AG04450 (cell line): ENCODE results near the gene ABCB8. TPM values are rescaled to one million over a fixed set of nuclear protein-coding genes. Genes with fewer than 3 reads are reported as not detected.
"Not testable (repeated sequence)": the region's sequence is repeated elsewhere in the genome, so short reads cannot be mapped to it uniquely, and the experiment has no call there.

Experiments used
- CTCF ChIA-PET: fragments of 300-600, 350-600 bp; formaldehyde crosslinking; extraction: SDS; loops from one replicate; lab custom pipeline; 2022; ENCODE audit warnings: antibody characterized with exemption, inconsistent platforms; lab: Charles Lee
- POLR2A ChIA-PET: fragments of 350-600 bp; formaldehyde crosslinking; extraction: SDS; loops from one replicate; lab custom pipeline; 2021; ENCODE audit warnings: antibody characterized with exemption, inconsistent platforms; lab: Yijun Ruan, JAX
- DNase-seq: peaks from one replicate; pipeline ENCODE4 v3.0.0-alpha.2; 2011; ENCODE audit warnings: low read depth, low spot score
- H3K27ac ChIP-seq: one replicate; pipeline ENCODE4 v1.5.1; 2012; ENCODE audit warnings: low read depth, low read length, control low read depth
- H3K27me3 ChIP-seq: one replicate; pipeline ENCODE4 v1.6.0; 2012; ENCODE audit warnings: low read length; ENCODE audit not compliant: control insufficient read depth, insufficient read depth
- H3K4me3 ChIP-seq: 2 replicates; pipeline ENCODE4 v1.5.1; 2011; ENCODE audit warnings: mild to moderate bottlenecking, low read depth, low read length, control low read depth
- H3K9me3 ChIP-seq: 2 replicates; pipeline ENCODE4 v1.5.1; 2012; ENCODE audit warnings: low read length; ENCODE audit not compliant: control insufficient read depth, insufficient read depth
- CTCF ChIP-seq: IDR thresholded peaks from 2 replicates; pipeline ENCODE4 v1.5.1; 2011; ENCODE audit warnings: low read depth, low read length, control low read depth, inconsistent platforms
- polyA plus RNA-seq: library from polyadenylated mRNA; depleted of rRNA; stranded (reverse); fragments of >200 nt; gene quantifications from 2 replicates; pipeline ENCODE4 v1.2.3, GENCODE V29; 2011

The ABCB8 gene
- polyA plus RNA-seq, 1 experiment, result 10.7 TPM

- Histone ChIP-seq H3K27me3 (peaks cover 40% of the 10 kb centered on the region), H3K9me3 (no peaks in the 10 kb centered on the region; the same call in 1 of the 2 replicates), H3K4me3 (no peak overlapping the region), H3K27ac (no peak overlapping the region)
- CTCF ChIA-PET, result no interaction called here
- no peak for DNase-seq
- POLR2A ChIA-PET, result no interaction called here
- no peak for TF ChIP-seq CTCF
Observed at GRCh38 chr7:151023232-151023631, 5.0 kb upstream of the ABCB8 start.

- CTCF ChIA-PET, result interaction anchor here (0.6 to 0.7 kb wide), 2 partner anchors 41 to 61 kb away, joined by 3 to 10 read pairs; no protein-coding TSS in a partner anchor
- no peak for DNase-seq
- POLR2A ChIA-PET, result no interaction called here
- H3K9me3 ChIP-seq, result no peaks in the 10 kb centered on the region
- no peak within 1 kb of the TSS for H3K4me3 ChIP-seq
- no peak for TF ChIP-seq CTCF
- H3K27me3 ChIP-seq, result peaks cover 30% of the 10 kb centered on the region
- H3K27ac ChIP-seq, result no peak within 1 kb of the TSS
Observed at GRCh38 chr7:151024435-151025056, 3.7 kb upstream of the ABCB8 start, which contains the start of gene ATG9B. Gene ATG9B (minus strand): TSS chr7:151024494. CDS start chr7:151024423, 71 bp downstream.

GRCh38 chr7:151025924-151026671 lies 2.2 kb upstream of the ABCB8 start:
- no peak for DNase-seq

GRCh38 chr7:151026771-151027727 lies 1.2 kb upstream of the ABCB8 start:
- POLR2A ChIA-PET, DNase-seq, H3K4me3 ChIP-seq, H3K27ac ChIP-seq, H3K9me3 ChIP-seq, H3K27me3 ChIP-seq: not testable (repeated sequence)
- CTCF ChIA-PET, result interaction anchor here (1.4 kb wide), 2 partner anchors 8 to 9 kb away, joined by 6 to 13 read pairs; no protein-coding TSS in a partner anchor

More at GRCh38 chr7:151025924-151026671, 2.2 kb upstream of the ABCB8 start:
- CTCF ChIA-PET, result interaction anchor here (1.4 kb wide), 1 partner anchor 8 kb away, joined by 13 read pairs; no protein-coding TSS in a partner anchor
- POLR2A ChIA-PET, result no interaction called here
- Histone ChIP-seq H3K4me3 (no peak overlapping the region), H3K9me3 (no peaks in the 10 kb centered on the region), H3K27ac (no peak overlapping the region), H3K27me3 (peaks cover 15% of the 10 kb centered on the region)
- TF ChIP-seq CTCF, result no peak

DNA sequence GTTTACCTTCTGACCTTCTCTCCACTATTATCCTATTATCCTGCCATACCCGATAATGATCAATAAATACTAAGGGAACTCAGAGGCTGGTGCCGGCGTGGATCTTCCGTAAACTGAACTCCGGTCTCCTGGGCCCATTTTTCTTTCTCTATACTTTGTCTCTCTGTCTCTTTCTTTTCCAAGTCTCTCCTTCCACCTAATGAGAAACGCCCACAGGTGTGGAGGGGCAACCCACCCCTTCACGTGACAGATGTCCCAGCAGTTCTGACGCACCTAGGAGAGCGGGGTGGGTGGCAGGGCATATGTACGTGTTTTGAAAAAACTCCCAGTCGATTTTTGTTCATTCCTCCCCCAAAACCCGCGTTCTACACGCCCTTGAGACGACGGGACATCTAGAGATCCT lies 521 bp upstream of the ABCB8 start:
- POLR2A ChIA-PET, result interaction anchor here (0.6 to 1.3 kb wide), 6 partner anchors 9 to 86 kb away, joined by 3 to 6 read pairs (median 4); no protein-coding TSS in a partner anchor
- not testable (repeated sequence) for H3K27me3 ChIP-seq, DNase-seq

More for the DNA sequence above, 521 bp upstream of the ABCB8 start:
- CTCF ChIA-PET, result interaction anchor here (0.7 to 1.9 kb wide), 5 partner anchors 9 to 123 kb away, joined by 3 to 13 read pairs (median 6); no protein-coding TSS in a partner anchor
- H3K9me3 ChIP-seq, result not testable (repeated sequence)
- H3K27ac ChIP-seq, result peak overlapping the region; percentile 21
- peak overlapping the region; percentile 90 for H3K4me3 ChIP-seq
